Caco-2 (cell line): ENCODE measurements around the gene ADARB1. TPM values are rescaled to one million over a fixed set of nuclear protein-coding genes. Genes with fewer than 3 reads are reported as not detected.

Experiments used
- BruUV-seq: library from RNA; stranded (reverse); fragments of 400-500 nt; replicated peaks from 2 replicates; lab custom pipeline; 2021; lab: Mats Ljungman, UMichigan
- CTCF ChIA-PET: fragments of 300-600 bp; sonication (Branson Sonifier 250); formaldehyde crosslinking; loops from one replicate; lab custom pipeline; 2022; ENCODE audit warnings: antibody characterized with exemption; lab: Charles Lee
- POLR2A ChIA-PET: fragments of 300-600 bp; sonication (Branson Sonifier 250); formaldehyde crosslinking; loops from one replicate; lab custom pipeline; 2022; ENCODE audit warnings: antibody characterized with exemption; lab: Charles Lee
- DNase-seq, 2 experiments: peaks; one replicate each; pipeline versions ENCODE4 v3.0.0 to v3.0.0-alpha.2; 2020 to 2022
- H3K27me3 ChIP-seq: replicated peaks from 2 replicates; pipeline ENCODE4 v1.6.0; 2011; ENCODE audit warnings: low read length; ENCODE audit not compliant: control insufficient read depth, insufficient read depth
- H3K36me3 ChIP-seq: 2 replicates; pipeline ENCODE4 v1.5.1; 2011; ENCODE audit warnings: low read length; ENCODE audit not compliant: control insufficient read depth, insufficient read depth
- H3K4me1 ChIP-seq: fragments of 250-450 bp; sonication (Bioruptor Pico); 2 replicates; pipeline ENCODE4 v1.5.1; 2020; ENCODE audit warnings: mild to moderate bottlenecking
- H3K4me3 ChIP-seq: 2 replicates; pipeline ENCODE4 v1.5.1; 2011; ENCODE audit warnings: low read depth, mild to moderate bottlenecking, control low read depth, low read length
- H3K9me3 ChIP-seq: fragments of 250-450 bp; sonication (Bioruptor Pico); 2 replicates; pipeline ENCODE4 v1.5.1; 2020; ENCODE audit warnings: mild to moderate bottlenecking, moderate library complexity
- H3K27ac Mint-ChIP-seq: one replicate; pipeline ENCODE4 v1.8.0; 2022; ENCODE audit warnings: mixed read lengths; ENCODE audit not compliant: unreplicated experiment
- H3K27me3 Mint-ChIP-seq: one replicate; pipeline ENCODE4 v1.8.0; 2022; ENCODE audit warnings: mixed read lengths; ENCODE audit not compliant: insufficient read depth, unreplicated experiment
- H3K36me3 Mint-ChIP-seq: one replicate; pipeline ENCODE4 v1.8.0; 2022; ENCODE audit warnings: mild to moderate bottlenecking, mixed read lengths; ENCODE audit not compliant: insufficient read depth, unreplicated experiment
- H3K4me1 Mint-ChIP-seq: one replicate; pipeline ENCODE4 v1.8.0; 2022; ENCODE audit warnings: low read depth, mixed read lengths; ENCODE audit not compliant: unreplicated experiment
- H3K4me3 Mint-ChIP-seq: one replicate; pipeline ENCODE4 v1.8.0; 2022; ENCODE audit warnings: mild to moderate bottlenecking, moderate library complexity, mixed read lengths; ENCODE audit not compliant: unreplicated experiment
- H3K9me3 Mint-ChIP-seq: one replicate; pipeline ENCODE4 v1.8.0; 2022; ENCODE audit warnings: mixed read lengths; ENCODE audit not compliant: unreplicated experiment
- intact Hi-C: fragments of 100-400 bp; cut with micrococcal nuclease; formaldehyde crosslinking; loops from one replicate; pipeline ENCODE4 v1.10.0; 2022; ENCODE audit not compliant: unreplicated experiment
- total RNA-seq: library from RNA; stranded (reverse); gene quantifications from 2 replicates; pipeline ENCODE4 v1.2.3, GENCODE V29; 2022
- TF ChIP-seq, protein P1 (sequence below), 2 experiments: fragments of 200-600 bp in 1 of 2; IDR thresholded peaks; 1 replicate in 1 of 2; 2 replicates in 1 of 2; pipeline versions ENCODE4 v1.5.1 to v1.8.0; 2011 to 2022; ENCODE audit warnings: antibody characterized with exemption in 1 of 2, control low read depth in 1 of 2, inconsistent platforms in 1 of 2, low read depth in 1 of 2, low read length in 1 of 2, mild to moderate bottlenecking in 1 of 2, moderate library complexity in 1 of 2; ENCODE audit not compliant: insufficient read depth in 1 of 2, severe bottlenecking in 1 of 2, unreplicated experiment in 1 of 2

Gene ADARB1
- total RNA-seq, 1 experiment from 2014 or later = 25.4 TPM

- Mint-ChIP-seq H3K27me3 (no peaks in the 10 kb centered on the region), H3K9me3 (peaks cover 30% of the 10 kb centered on the region), H3K36me3 (peaks cover 5% of the 10 kb centered on the region), H3K4me3 (no peak overlapping the region), H3K4me1 (no peaks in the 10 kb centered on the region), H3K27ac (no peak overlapping the region)
- ChIA-PET CTCF (no interaction called here), POLR2A (no interaction called here)
- intact Hi-C loops = no loop called here
- no TSS peak for BruUV-seq
- no peaks in the 10 kb centered on the region for H3K36me3 ChIP-seq
- H3K27me3 ChIP-seq = no peaks in the 10 kb centered on the region
- H3K9me3 ChIP-seq = peaks cover 12% of the 10 kb centered on the region
- TF ChIP-seq, protein P1, sequence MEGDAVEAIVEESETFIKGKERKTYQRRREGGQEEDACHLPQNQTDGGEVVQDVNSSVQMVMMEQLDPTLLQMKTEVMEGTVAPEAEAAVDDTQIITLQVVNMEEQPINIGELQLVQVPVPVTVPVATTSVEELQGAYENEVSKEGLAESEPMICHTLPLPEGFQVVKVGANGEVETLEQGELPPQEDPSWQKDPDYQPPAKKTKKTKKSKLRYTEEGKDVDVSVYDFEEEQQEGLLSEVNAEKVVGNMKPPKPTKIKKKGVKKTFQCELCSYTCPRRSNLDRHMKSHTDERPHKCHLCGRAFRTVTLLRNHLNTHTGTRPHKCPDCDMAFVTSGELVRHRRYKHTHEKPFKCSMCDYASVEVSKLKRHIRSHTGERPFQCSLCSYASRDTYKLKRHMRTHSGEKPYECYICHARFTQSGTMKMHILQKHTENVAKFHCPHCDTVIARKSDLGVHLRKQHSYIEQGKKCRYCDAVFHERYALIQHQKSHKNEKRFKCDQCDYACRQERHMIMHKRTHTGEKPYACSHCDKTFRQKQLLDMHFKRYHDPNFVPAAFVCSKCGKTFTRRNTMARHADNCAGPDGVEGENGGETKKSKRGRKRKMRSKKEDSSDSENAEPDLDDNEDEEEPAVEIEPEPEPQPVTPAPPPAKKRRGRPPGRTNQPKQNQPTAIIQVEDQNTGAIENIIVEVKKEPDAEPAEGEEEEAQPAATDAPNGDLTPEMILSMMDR (IDR thresholded peaks at IDR 0.05; ENCODE audit: insufficient read depth in 1 of 2, low read depth in 1 of 2, low read length in 1 of 2, severe bottlenecking in 1 of 2, unreplicated experiment in 1 of 2) = no peak
- DNase-seq = no peak
- H3K4me3 ChIP-seq = no peak overlapping the region
- H3K4me1 ChIP-seq = no peaks in the 10 kb centered on the region
Observed at GRCh38 chr21:45215213-45215612, 140.8 kb downstream of the ADARB1 start.

- Mint-ChIP-seq H3K36me3 (peaks cover 5% of the 10 kb centered on the region), H3K9me3 (peaks cover 30% of the 10 kb centered on the region), H3K4me1 (no peaks in the 10 kb centered on the region), H3K27ac (no peak overlapping the region), H3K4me3 (no peak overlapping the region), H3K27me3 (no peaks in the 10 kb centered on the region)
- Histone ChIP-seq H3K36me3 (no peaks in the 10 kb centered on the region), H3K27me3 (no peaks in the 10 kb centered on the region), H3K9me3 (peaks cover 12% of the 10 kb centered on the region), H3K4me1 (no peaks in the 10 kb centered on the region), H3K4me3 (no peak overlapping the region)
- POLR2A ChIA-PET = no interaction called here
- no peak for DNase-seq
- no TSS peak for BruUV-seq
- CTCF ChIA-PET = no interaction called here
- TF ChIP-seq, protein P1 (IDR thresholded peaks at IDR 0.05; ENCODE audit: insufficient read depth in 1 of 2, low read depth in 1 of 2, low read length in 1 of 2, severe bottlenecking in 1 of 2, unreplicated experiment in 1 of 2) = no peak
- intact Hi-C loops = no loop called here
Observed at GRCh38 chr21:45217010-45217409, 142.6 kb downstream of the ADARB1 start.

GRCh38 chr21:45219517-45219916 is 145.1 kb downstream of the ADARB1 start:
- ChIA-PET POLR2A (no interaction called here), CTCF (no interaction called here)
- no peaks in the 10 kb centered on the region for H3K36me3 ChIP-seq
- H3K4me3 ChIP-seq = no peak overlapping the region
- peaks cover 30% of the 10 kb centered on the region for H3K9me3 Mint-ChIP-seq
- H3K27me3 ChIP-seq = no peaks in the 10 kb centered on the region
- peaks cover 5% of the 10 kb centered on the region for H3K36me3 Mint-ChIP-seq
- intact Hi-C loops = no loop called here
- no peak for DNase-seq
- no peaks in the 10 kb centered on the region for H3K27me3 Mint-ChIP-seq
- no peaks in the 10 kb centered on the region for H3K4me1 ChIP-seq
- H3K9me3 ChIP-seq = peaks cover 12% of the 10 kb centered on the region
- H3K4me3 Mint-ChIP-seq = no peak overlapping the region
- BruUV-seq = no TSS peak
- no peak overlapping the region for H3K27ac Mint-ChIP-seq
- H3K4me1 Mint-ChIP-seq = no peaks in the 10 kb centered on the region
- TF ChIP-seq, protein P1 (IDR thresholded peaks at IDR 0.05; ENCODE audit: insufficient read depth in 1 of 2, low read depth in 1 of 2, low read length in 1 of 2, severe bottlenecking in 1 of 2, unreplicated experiment in 1 of 2) = no peak
